ENCODE data around the gene RPL10.

RPL10 gene

DNA sequence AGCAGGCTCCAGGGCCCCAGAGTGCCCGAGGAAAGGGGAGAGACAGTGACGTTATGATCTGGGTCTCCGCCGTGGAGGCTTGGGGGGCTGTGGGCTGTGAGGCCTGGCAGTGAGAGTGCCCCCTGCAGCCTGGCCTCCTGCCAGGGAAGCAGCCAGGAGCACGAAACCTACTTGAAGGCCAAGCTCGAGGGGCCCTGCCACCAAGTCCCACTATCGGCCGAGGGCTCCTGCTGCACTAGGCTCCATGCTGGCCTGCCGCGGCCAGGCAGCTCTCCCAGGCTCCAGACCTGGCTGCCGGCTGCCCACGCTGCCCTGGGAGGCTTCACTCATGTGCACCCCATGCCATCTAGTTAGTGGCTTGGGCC is 42.4 kb upstream of the RPL10 start:
- Histone ChIP-seq H3K9ac (ENCODE audit: low read length) (no peak overlapping the region), H3K36me3 (ENCODE audit: insufficient read depth, low read length) (peaks cover 44% of the 10 kb centered on the region), H3K4me2 (ENCODE audit: low read length) (no peak overlapping the region), H3K9me3 (ENCODE audit: low read length) (no peaks in the 10 kb centered on the region), H3K9me2 (ENCODE audit: low read depth, low read length) (no peaks in the 10 kb centered on the region), H4K20me1 (ENCODE audit: insufficient read depth, low read length) (no peaks in the 10 kb centered on the region), H3K4me3 (ENCODE audit: low read depth, low read length, poor library complexity, severe bottlenecking) (no peak overlapping the region), H3K27ac (ENCODE audit: low read depth, low read length, poor library complexity, severe bottlenecking) (no peak overlapping the region), H2AFZ (ENCODE audit: low read length) (no peak overlapping the region), H3F3A (ENCODE audit: insufficient read depth, low read length) (no peaks in the 10 kb centered on the region), H3K79me2 (ENCODE audit: insufficient read depth, low read length) (no peaks in the 10 kb centered on the region), H3K27me3 (ENCODE audit: insufficient read depth, low read length) (no peaks in the 10 kb centered on the region), H3K4me1 (ENCODE audit: insufficient read depth, low read length, severe bottlenecking) (no peaks in the 10 kb centered on the region)
- TF ChIP-seq, protein P1, sequence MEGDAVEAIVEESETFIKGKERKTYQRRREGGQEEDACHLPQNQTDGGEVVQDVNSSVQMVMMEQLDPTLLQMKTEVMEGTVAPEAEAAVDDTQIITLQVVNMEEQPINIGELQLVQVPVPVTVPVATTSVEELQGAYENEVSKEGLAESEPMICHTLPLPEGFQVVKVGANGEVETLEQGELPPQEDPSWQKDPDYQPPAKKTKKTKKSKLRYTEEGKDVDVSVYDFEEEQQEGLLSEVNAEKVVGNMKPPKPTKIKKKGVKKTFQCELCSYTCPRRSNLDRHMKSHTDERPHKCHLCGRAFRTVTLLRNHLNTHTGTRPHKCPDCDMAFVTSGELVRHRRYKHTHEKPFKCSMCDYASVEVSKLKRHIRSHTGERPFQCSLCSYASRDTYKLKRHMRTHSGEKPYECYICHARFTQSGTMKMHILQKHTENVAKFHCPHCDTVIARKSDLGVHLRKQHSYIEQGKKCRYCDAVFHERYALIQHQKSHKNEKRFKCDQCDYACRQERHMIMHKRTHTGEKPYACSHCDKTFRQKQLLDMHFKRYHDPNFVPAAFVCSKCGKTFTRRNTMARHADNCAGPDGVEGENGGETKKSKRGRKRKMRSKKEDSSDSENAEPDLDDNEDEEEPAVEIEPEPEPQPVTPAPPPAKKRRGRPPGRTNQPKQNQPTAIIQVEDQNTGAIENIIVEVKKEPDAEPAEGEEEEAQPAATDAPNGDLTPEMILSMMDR (IDR thresholded peaks at IDR 0.05; ENCODE audit: low read length) = no peak
- no peak for TF ChIP-seq EZH2 (IDR thresholded peaks at IDR 0.05; ENCODE audit: borderline replicate concordance, low read length)

DNA sequence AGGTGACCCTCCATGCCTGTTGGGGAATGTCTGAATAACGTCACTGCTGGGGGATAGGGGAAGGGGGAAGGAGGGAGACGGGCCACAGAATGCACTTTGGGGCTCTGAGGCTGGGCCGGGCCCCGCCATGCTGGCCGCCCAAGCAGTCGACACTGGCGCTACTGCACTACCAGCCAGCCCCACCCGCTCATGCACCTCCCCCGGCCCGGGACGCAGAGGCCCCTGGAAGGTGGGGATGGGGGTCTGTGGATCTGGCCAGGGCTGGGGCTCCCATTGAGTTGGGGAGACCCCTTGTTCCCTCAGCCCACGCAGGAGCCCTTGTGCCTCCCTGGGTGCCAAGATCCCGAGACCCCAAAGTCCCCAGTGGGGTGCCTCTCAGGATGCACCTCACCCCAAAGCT is 41.6 kb upstream of the RPL10 start:
- Histone ChIP-seq H3K9me3 (ENCODE audit: low read length) (no peaks in the 10 kb centered on the region), H3K9me2 (ENCODE audit: low read depth, low read length) (no peaks in the 10 kb centered on the region), H3K79me2 (ENCODE audit: insufficient read depth, low read length) (no peaks in the 10 kb centered on the region), H4K20me1 (ENCODE audit: insufficient read depth, low read length) (no peaks in the 10 kb centered on the region), H3K9ac (ENCODE audit: low read length) (no peak overlapping the region), H3K4me1 (ENCODE audit: insufficient read depth, low read length, severe bottlenecking) (no peaks in the 10 kb centered on the region), H3K36me3 (ENCODE audit: insufficient read depth, low read length) (peaks cover 45% of the 10 kb centered on the region), H2AFZ (ENCODE audit: low read length) (no peak overlapping the region), H3K4me2 (ENCODE audit: low read length) (no peak overlapping the region), H3K27me3 (ENCODE audit: insufficient read depth, low read length) (no peaks in the 10 kb centered on the region), H3K27ac (ENCODE audit: low read depth, low read length, poor library complexity, severe bottlenecking) (no peak overlapping the region), H3F3A (ENCODE audit: insufficient read depth, low read length) (no peaks in the 10 kb centered on the region), H3K4me3 (ENCODE audit: low read depth, low read length, poor library complexity, severe bottlenecking) (no peak overlapping the region)
- TF ChIP-seq, protein P1 (IDR thresholded peaks at IDR 0.05; ENCODE audit: low read length) = no peak
- no peak for TF ChIP-seq EZH2 (IDR thresholded peaks at IDR 0.05; ENCODE audit: borderline replicate concordance, low read length)

DNA sequence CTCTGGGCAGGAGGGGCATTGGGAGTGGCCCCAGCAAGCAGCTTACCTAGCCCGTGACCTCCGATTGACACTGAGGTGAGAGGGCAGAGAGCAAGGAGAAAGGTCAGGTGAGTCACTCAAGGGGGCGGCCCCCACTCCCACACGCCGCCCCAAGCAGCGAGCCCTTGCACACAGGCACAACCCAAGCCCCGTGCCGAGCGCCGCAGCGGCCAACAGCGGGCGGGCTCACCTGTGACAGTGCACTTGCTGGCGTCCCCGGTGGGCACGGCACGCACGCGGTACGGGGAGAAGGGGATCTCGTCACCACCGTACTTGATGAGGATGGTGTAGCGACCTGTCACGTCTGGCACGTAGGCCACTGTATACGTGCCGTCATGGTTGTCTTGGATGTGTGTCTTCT is 41.0 kb upstream of the RPL10 start:
- no peaks in the 10 kb centered on the region for H3K9me3 ChIP-seq (ENCODE audit: low read length)
- H3F3A ChIP-seq (ENCODE audit: insufficient read depth, low read length) = no peaks in the 10 kb centered on the region

More for the DNA sequence above, 41.0 kb upstream of the RPL10 start:
- Histone ChIP-seq H3K27ac (ENCODE audit: low read depth, low read length, poor library complexity, severe bottlenecking) (no peak overlapping the region), H3K36me3 (ENCODE audit: insufficient read depth, low read length) (peaks cover 45% of the 10 kb centered on the region), H3K4me1 (ENCODE audit: insufficient read depth, low read length, severe bottlenecking) (no peaks in the 10 kb centered on the region), H2AFZ (ENCODE audit: low read length) (no peak overlapping the region), H3K4me2 (ENCODE audit: low read length) (no peak overlapping the region), H3K9me2 (ENCODE audit: low read depth, low read length) (no peaks in the 10 kb centered on the region), H4K20me1 (ENCODE audit: insufficient read depth, low read length) (no peaks in the 10 kb centered on the region), H3K27me3 (ENCODE audit: insufficient read depth, low read length) (no peaks in the 10 kb centered on the region), H3K79me2 (ENCODE audit: insufficient read depth, low read length) (no peaks in the 10 kb centered on the region), H3K4me3 (ENCODE audit: low read depth, low read length, poor library complexity, severe bottlenecking) (no peak overlapping the region), H3K9ac (ENCODE audit: low read length) (no peak overlapping the region)
- TF ChIP-seq, protein P1 (IDR thresholded peaks at IDR 0.05; ENCODE audit: low read length) = no peak
- no peak for TF ChIP-seq EZH2 (IDR thresholded peaks at IDR 0.05; ENCODE audit: borderline replicate concordance, low read length)

All from OCI-LY1 (cell line).